ENCODE measurements around the gene ATP6V0E1.
"Not testable (repeated sequence)": the region's sequence is repeated elsewhere in the genome, so short reads cannot be mapped to it uniquely, and the experiment has no call there.

Gene ATP6V0E1

GRCh38 chr5:173004013-173004412, 20.4 kb downstream of the ATP6V0E1 start:
- no peak for DNase-seq (ENCODE audit: low read depth, low spot score)

GRCh38 chr5:173004447-173004846, 20.9 kb downstream of the ATP6V0E1 start:
- no peak for DNase-seq (ENCODE audit: low read depth, low spot score)

- no peak for DNase-seq (ENCODE audit: low read depth, low spot score)
Measured at GRCh38 chr5:173010021-173010420, 26.4 kb downstream of the ATP6V0E1 start.

GRCh38 chr5:173010547-173011464, 27.2 kb downstream of the ATP6V0E1 start:
- peak; percentile 34 for DNase-seq (ENCODE audit: low read depth, low spot score)

- DNase-seq (ENCODE audit: low read depth, low spot score), result no peak
Measured at GRCh38 chr5:173011566-173011965, 28.0 kb downstream of the ATP6V0E1 start.

GRCh38 chr5:173012882-173013281, 29.3 kb downstream of the ATP6V0E1 start:
- no peak for DNase-seq (ENCODE audit: low read depth, low spot score)

- DNase-seq (ENCODE audit: low read depth, low spot score), result no peak
Measured at GRCh38 chr5:173014671-173015070, 31.1 kb downstream of the ATP6V0E1 start.

- DNase-seq (ENCODE audit: low read depth, low spot score), result no peak
Measured at GRCh38 chr5:173015192-173015591, 31.6 kb downstream of the ATP6V0E1 start.

GRCh38 chr5:173015598-173016455, 32.3 kb downstream of the ATP6V0E1 start:
- DNase-seq (ENCODE audit: low read depth, low spot score), result no peak

- peak; percentile 78 for DNase-seq (ENCODE audit: low read depth, low spot score)
Measured at GRCh38 chr5:173016598-173017046, 33.1 kb downstream of the ATP6V0E1 start.

- not testable (repeated sequence) for DNase-seq (ENCODE audit: low read depth, low spot score)
Measured at GRCh38 chr5:173017087-173017486, 33.5 kb downstream of the ATP6V0E1 start.

- DNase-seq (ENCODE audit: low read depth, low spot score), result no peak
Measured at GRCh38 chr5:173018358-173018757, 34.8 kb downstream of the ATP6V0E1 start.

- no peak for DNase-seq (ENCODE audit: low read depth, low spot score)
Measured at GRCh38 chr5:173020154-173020581, 36.6 kb downstream of the ATP6V0E1 start.

- no peak for DNase-seq (ENCODE audit: low read depth, low spot score)
Measured at GRCh38 chr5:173020643-173021042, 37.1 kb downstream of the ATP6V0E1 start.

- no peak for DNase-seq (ENCODE audit: low read depth, low spot score)
Measured at GRCh38 chr5:173025651-173026050, 42.1 kb downstream of the ATP6V0E1 start.

GRCh38 chr5:173027905-173028304, 44.3 kb downstream of the ATP6V0E1 start:
- no peak for DNase-seq (ENCODE audit: low read depth, low spot score)

- peak; percentile 70 for DNase-seq (ENCODE audit: low read depth, low spot score)
Measured at GRCh38 chr5:173028811-173029327, 45.3 kb downstream of the ATP6V0E1 start.

GRCh38 chr5:173029499-173029921, 45.9 kb downstream of the ATP6V0E1 start:
- no peak for DNase-seq (ENCODE audit: low read depth, low spot score)

- not testable (repeated sequence) for DNase-seq (ENCODE audit: low read depth, low spot score)
Measured at GRCh38 chr5:173032096-173032495, 48.5 kb downstream of the ATP6V0E1 start.

GRCh38 chr5:173032730-173033129, 49.2 kb downstream of the ATP6V0E1 start:
- DNase-seq (ENCODE audit: low read depth, low spot score), result no peak

GRCh38 chr5:173033923-173034322, 50.4 kb downstream of the ATP6V0E1 start:
- no peak for DNase-seq (ENCODE audit: low read depth, low spot score)
